Lower lobe of right lung (tissue), 2 donors: ENCODE data around the gene STRN. TPM values are rescaled to one million over a fixed set of nuclear protein-coding genes. Genes with fewer than 3 reads are reported as not detected.

Source experiments
- ATAC-seq, 2 donors: fragments of 200-7000 bp; cut with Tn5 transposase; one replicate each; pipeline ENCODE4 v1.9.1; 2020 to 2022; ENCODE audit warnings: mild to moderate bottlenecking in 2 of 2, moderate library complexity in 2 of 2
- DNase-seq: peaks from one replicate; pipeline ENCODE4 v3.0.0-alpha.2; 2020
- H3K27ac ChIP-seq: fragments of 200-600 bp; one replicate; pipeline ENCODE4 v1.8.0; 2022
- H3K27me3 ChIP-seq: fragments of 200-600 bp; one replicate; pipeline ENCODE4 v1.8.0; 2022; ENCODE audit warnings: low read depth
- H3K36me3 ChIP-seq: fragments of 200-600 bp; one replicate; pipeline ENCODE4 v1.8.0; 2022; ENCODE audit warnings: mild to moderate bottlenecking
- H3K4me1 ChIP-seq: fragments of 200-600 bp; one replicate; pipeline ENCODE4 v1.8.0; 2022
- H3K4me3 ChIP-seq: fragments of 200-600 bp; one replicate; pipeline ENCODE4 v1.8.0; 2022; ENCODE audit warnings: mild to moderate bottlenecking
- H3K9me3 ChIP-seq: fragments of 200-600 bp; one replicate; pipeline ENCODE4 v1.8.0; 2022
- intact Hi-C: fragments of 100-400 bp; cut with DNase I; formaldehyde crosslinking; loops from one replicate; pipeline ENCODE4 v1.11.0; 2022
- long read RNA-seq: library from polyadenylated mRNA; unstranded; transcript quantifications from one replicate; pipeline ENCODE4 v2.0.0, GENCODE V29; 2021
- total RNA-seq: library from RNA; stranded (reverse); fragmentation: NEBNext Ultra II Directional; extraction: Animal tissue kit (Norgen Biotek cat#: 25700); gene quantifications from one replicate; pipeline ENCODE4 v1.2.1, GENCODE V29; 2021
- TF ChIP-seq, protein P1 (sequence below): fragments of 200-600 bp; IDR thresholded peaks from one replicate; pipeline ENCODE4 v1.8.0; 2022; ENCODE audit warnings: antibody characterized with exemption, mild to moderate bottlenecking
- donor health status: DM: no; HTN: yes; CAD: no; lungs with severe emphysema.

Gene STRN
- total RNA-seq, result 31.1 TPM
- long read RNA-seq, full-length matches to known transcripts, result 7 of 24 reads
- long read RNA-seq, partial matches to known transcripts, result 9 of 24 reads
- long read RNA-seq, other reads (novel, unspliced or antisense), result 8 of 24 reads

GRCh38 chr2:36966370-36967235, at the start of gene STRN:
STRN (minus strand) TSS chr2:36966536; CDS start chr2:36966463, 73 bp downstream.
- peak; percentile 98 to 99 for ATAC-seq
- Histone ChIP-seq H3K4me1 (peaks cover 36% of the 10 kb centered on the region), H3K4me3 (peak within 1 kb of the TSS; percentile 97), H3K36me3 (no peaks in the 10 kb centered on the region), H3K27ac (peak within 1 kb of the TSS; percentile 93), H3K27me3 (no peaks in the 10 kb centered on the region), H3K9me3 (no peaks in the 10 kb centered on the region)
- intact Hi-C loops, result no loop called here
- TF ChIP-seq, protein P1, sequence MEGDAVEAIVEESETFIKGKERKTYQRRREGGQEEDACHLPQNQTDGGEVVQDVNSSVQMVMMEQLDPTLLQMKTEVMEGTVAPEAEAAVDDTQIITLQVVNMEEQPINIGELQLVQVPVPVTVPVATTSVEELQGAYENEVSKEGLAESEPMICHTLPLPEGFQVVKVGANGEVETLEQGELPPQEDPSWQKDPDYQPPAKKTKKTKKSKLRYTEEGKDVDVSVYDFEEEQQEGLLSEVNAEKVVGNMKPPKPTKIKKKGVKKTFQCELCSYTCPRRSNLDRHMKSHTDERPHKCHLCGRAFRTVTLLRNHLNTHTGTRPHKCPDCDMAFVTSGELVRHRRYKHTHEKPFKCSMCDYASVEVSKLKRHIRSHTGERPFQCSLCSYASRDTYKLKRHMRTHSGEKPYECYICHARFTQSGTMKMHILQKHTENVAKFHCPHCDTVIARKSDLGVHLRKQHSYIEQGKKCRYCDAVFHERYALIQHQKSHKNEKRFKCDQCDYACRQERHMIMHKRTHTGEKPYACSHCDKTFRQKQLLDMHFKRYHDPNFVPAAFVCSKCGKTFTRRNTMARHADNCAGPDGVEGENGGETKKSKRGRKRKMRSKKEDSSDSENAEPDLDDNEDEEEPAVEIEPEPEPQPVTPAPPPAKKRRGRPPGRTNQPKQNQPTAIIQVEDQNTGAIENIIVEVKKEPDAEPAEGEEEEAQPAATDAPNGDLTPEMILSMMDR, result no peak
- peak; percentile 98 for DNase-seq

GRCh38 chr2:37013315-37013641, 46.9 kb upstream of the STRN start:
- H3K4me3 ChIP-seq, result no peak overlapping the region
- H3K27me3 ChIP-seq, result no peaks in the 10 kb centered on the region
- TF ChIP-seq, protein P1, result no peak
- H3K9me3 ChIP-seq, result no peaks in the 10 kb centered on the region
- peaks cover 95% of the 10 kb centered on the region for H3K36me3 ChIP-seq
- no peak for ATAC-seq
- intact Hi-C loops, result no loop called here
- H3K4me1 ChIP-seq, result no peaks in the 10 kb centered on the region
- no peak overlapping the region for H3K27ac ChIP-seq
- no peak for DNase-seq

DNA sequence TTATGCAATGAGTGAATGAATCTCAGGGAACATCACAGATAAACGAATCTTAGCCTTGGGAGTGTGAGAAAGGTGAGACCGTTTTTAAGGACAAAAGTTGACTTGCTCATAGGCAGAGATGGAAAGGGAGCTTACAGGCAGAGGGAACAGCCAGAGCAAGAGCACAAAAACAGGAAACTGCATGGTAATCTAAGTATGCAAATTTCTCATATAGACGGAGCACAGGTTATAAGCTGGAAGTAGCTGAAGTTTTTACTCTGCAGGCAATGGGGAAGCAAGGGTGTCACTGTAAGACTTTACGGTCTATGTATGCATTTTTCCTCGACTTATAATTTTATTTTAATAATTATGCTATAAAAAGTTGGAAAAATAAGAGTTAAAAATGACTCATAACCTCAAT, 44.8 kb upstream of the STRN start:
- intact Hi-C loops, result no loop called here
- no peaks in the 10 kb centered on the region for H3K4me1 ChIP-seq
- TF ChIP-seq, protein P1, result no peak
- ATAC-seq, result no peak
- H3K9me3 ChIP-seq, result no peaks in the 10 kb centered on the region
- H3K27ac ChIP-seq, result no peak overlapping the region
- H3K4me3 ChIP-seq, result no peak overlapping the region
- peaks cover 96% of the 10 kb centered on the region for H3K36me3 ChIP-seq
- DNase-seq, result no peak
- no peaks in the 10 kb centered on the region for H3K27me3 ChIP-seq

- H3K9me3 ChIP-seq, result no peaks in the 10 kb centered on the region
- TF ChIP-seq, protein P1, result peak; percentile 31
- H3K4me3 ChIP-seq, result no peak overlapping the region
- H3K27me3 ChIP-seq, result no peaks in the 10 kb centered on the region
- H3K4me1 ChIP-seq, result no peaks in the 10 kb centered on the region
- DNase-seq (no peak), ATAC-seq (no peak)
- intact Hi-C loops, result no loop called here
- peaks cover 97% of the 10 kb centered on the region for H3K36me3 ChIP-seq
- H3K27ac ChIP-seq, result no peak overlapping the region
These were observed 39.0 kb upstream of the STRN start for GRCh38 chr2:37005118-37005868.

GRCh38 chr2:37000988-37001556, 34.7 kb upstream of the STRN start:
- Histone ChIP-seq H3K27me3 (no peaks in the 10 kb centered on the region), H3K4me1 (no peaks in the 10 kb centered on the region), H3K9me3 (no peaks in the 10 kb centered on the region), H3K27ac (no peak overlapping the region), H3K4me3 (no peak overlapping the region), H3K36me3 (peaks cover 95% of the 10 kb centered on the region)
- ATAC-seq (no peak), DNase-seq (no peak)
- intact Hi-C loops, result no loop called here
- TF ChIP-seq, protein P1, result no peak
